Esophagus squamous epithelium (tissue), 4 donors: ENCODE data around the gene PRMT7.

ENCODE experiments used
- POLR2A ChIP-seq, 4 donors: fragments of 450-650 bp; IDR thresholded peaks; one replicate each; pipeline ENCODE4 v1.6.1; 2017; ENCODE audit warnings: antibody characterized with exemption in 4 of 4, mild to moderate bottlenecking in 4 of 4, moderate library complexity in 3 of 4
- TF ChIP-seq, protein P1 (sequence below), 6 experiments: fragments of 450-650 bp in 4 of 6; fragments of 200-600 bp in 2 of 6; sonication (generic) in 2 of 6; IDR thresholded peaks; one replicate each; pipeline ENCODE4 v1.5.1; 2016 to 2019; ENCODE audit warnings: antibody characterized with exemption in 6 of 6, mild to moderate bottlenecking in 4 of 6, moderate library complexity in 4 of 6

- no peak for TF ChIP-seq POLR2A (IDR thresholded peaks at IDR 0.05)
- TF ChIP-seq, protein P1, sequence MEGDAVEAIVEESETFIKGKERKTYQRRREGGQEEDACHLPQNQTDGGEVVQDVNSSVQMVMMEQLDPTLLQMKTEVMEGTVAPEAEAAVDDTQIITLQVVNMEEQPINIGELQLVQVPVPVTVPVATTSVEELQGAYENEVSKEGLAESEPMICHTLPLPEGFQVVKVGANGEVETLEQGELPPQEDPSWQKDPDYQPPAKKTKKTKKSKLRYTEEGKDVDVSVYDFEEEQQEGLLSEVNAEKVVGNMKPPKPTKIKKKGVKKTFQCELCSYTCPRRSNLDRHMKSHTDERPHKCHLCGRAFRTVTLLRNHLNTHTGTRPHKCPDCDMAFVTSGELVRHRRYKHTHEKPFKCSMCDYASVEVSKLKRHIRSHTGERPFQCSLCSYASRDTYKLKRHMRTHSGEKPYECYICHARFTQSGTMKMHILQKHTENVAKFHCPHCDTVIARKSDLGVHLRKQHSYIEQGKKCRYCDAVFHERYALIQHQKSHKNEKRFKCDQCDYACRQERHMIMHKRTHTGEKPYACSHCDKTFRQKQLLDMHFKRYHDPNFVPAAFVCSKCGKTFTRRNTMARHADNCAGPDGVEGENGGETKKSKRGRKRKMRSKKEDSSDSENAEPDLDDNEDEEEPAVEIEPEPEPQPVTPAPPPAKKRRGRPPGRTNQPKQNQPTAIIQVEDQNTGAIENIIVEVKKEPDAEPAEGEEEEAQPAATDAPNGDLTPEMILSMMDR (IDR thresholded peaks at IDR 0.05), result no peak
Observed at GRCh38 chr16:68371706-68372380, 61.0 kb downstream of the PRMT7 start.
